MV-4-11 (cell line): Measurements from ENCODE around the gene TMEM258.

Experiments used
- DNase-seq: peaks from one replicate; lab custom pipeline; 2025; lab: John Stamatoyannopoulos, UW

Gene TMEM258

DNA sequence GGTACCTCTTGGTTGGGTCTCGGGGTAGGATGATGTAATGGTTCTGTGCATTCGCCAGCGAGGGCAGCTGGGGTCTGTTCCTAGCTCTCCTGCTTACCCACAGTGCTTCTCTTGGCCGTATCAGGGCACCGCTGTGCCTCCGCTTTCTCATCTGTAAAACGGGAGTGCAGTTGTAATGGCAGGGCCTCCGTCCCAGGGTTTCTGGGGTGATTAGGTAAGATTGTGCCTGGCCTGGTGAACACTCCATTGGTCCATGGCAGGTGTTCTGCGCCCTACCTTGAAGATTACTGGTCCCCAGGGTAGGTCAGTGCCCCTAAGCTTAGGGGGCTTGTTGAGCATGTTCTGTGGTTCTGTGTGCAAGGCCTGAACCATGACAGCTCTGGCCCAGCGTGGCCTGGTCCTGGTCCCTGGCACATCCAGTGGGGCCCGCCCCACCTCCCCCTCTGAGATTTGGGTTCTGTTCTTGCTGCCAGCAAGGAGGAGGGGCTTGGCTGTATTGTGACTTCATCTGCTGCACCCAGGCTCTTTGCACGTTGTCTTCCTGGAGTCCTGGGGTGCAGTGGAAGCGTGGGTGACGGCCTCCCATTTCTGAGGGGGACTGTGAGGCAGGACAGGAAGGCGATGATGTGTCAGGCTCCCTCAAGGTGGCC is 35.1 kb downstream of the TMEM258 start:
- no peak for DNase-seq

GRCh38 chr11:61756452-61757212 is 35.8 kb downstream of the TMEM258 start:
- DNase-seq = peak; percentile 47

DNA sequence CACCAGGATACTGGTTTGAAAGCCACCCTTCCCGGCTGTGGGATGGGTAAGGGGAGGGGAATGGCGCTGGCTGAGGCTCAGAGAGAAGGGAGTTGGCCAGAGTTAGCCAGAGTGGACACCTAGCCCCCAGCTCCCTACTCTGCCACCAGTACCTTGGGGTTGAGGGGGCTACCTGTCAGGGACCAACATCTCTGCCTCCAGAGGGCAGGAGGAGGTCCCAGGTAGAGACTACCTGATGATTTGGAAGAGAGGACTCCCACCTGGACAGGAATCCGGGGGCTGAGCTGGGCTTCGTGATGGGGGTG is 36.3 kb downstream of the TMEM258 start:
- DNase-seq = no peak

DNA sequence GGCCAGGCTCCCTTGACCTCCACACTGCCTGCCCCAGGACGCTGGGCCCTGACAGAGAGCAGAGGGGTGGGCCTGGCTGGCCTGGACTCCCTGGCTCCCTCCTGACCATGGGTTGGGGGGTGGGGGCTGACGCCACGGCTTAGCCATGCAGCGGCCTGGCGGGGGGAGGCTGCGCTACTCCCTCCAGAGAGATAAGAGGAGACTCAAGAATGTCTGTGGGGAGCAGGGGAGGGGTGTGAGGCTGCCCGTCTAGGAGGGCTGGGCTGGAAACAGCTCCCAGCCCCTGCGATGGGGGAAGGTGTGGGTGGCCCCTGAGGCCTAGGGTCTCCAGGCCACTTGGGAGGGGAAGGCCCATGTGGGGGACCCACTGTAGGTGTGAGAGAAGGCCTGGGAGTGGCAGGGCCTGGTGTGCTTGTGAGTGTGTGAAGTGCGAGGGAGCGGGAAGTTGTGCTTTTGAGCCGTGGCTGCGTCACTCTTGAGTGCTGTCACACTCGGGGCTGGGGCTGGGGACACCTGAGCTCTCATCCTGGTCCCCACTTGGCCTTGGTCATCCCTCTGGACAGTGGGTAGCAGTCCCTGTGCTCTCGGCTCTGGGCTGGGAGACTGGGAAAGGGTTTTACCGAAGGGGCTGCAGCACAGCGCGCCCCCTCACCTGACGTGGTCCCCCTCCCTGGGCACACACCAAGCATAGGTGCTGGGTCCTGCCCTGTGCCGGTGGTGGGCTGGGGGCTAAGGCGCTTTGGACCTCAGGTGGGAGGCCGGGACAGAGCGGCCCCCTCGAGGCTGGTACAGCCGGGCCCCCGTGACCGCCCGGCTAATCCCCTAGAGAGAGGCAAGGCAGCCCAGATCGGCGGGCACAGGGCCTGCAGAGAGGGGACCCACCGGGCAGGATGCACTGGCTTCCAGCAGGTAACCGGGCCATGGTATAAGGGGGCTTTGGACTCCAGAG is 37.6 kb downstream of the TMEM258 start:
- no peak for DNase-seq

- no peak for DNase-seq
Observed at GRCh38 chr11:61753672-61754071, 38.7 kb downstream of the TMEM258 start.

DNA sequence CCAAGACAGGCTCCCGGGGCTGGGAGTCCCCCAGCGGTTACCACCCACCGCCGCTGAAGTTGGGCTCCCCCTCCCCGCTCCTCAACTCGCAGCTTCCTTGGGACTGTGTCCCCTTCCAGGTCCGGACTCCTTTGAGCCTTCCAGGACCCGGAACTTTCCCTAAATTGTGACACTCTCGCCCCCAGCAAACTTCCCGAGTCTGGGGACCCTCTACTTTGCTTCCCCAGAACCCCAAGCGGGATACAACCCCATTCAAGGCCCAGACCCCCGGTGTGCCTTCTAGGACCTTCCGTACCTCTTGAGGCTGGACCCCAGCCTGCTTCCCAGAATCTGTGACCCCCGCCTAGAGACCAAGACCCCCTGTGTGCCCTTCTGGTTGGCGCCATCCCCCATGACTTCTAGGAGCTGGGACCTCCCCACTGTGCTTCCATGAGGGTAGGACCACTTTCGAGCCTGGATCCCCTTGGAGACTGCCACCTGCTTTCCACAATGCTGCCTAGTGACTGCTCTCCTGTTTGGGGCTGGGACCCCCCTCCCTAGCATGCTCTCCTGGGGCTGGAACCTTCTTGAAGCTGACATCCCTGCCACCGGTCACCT is 39.4 kb downstream of the TMEM258 start:
- no peak for DNase-seq

DNA sequence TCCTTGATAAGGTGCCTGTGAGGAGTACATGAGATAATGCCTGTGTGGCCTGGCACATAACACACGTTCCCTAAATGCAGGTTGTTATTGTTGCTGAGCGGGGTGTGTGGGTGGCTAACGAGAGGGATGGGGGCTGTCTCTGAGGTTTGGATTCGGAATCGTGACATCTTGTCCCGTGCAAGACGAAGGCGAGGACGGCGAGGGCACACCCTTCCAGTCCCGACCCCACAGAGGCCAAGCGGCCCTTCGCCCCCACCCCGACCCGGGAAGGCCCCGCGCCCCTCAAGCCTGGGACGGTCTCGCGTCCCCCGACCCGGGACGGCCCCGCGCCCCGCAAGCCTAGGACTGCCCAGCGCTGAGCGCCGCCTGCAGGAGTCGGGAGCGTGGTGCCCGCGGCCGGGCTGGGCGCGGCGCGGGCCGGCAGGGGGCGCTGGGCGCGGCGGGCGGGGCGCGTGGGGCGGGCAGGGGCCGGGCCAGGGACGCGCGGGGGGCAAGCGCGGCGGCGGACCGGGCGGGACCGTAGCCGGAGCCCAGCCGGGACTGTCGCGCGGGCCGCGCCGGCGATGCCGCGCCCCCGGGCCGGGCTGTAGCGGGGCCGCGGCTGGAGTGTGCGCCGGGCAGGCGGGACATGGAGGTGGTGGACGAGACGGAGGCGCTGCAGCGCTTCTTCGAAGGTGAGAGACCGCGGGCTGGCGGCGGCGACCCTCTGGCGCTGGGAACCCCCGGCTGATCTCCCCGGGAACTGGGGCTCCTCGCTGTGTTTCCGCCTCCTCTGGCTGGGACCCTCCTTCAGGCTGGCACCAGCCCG is 40.1 kb downstream of the TMEM258 start, which contains the start of gene MYRF:
Gene MYRF (plus strand): TSS at position 520 of the 808 bp plus-strand sequence. CDS start 109 bp downstream, at position 629.
- no peak for DNase-seq

DNA sequence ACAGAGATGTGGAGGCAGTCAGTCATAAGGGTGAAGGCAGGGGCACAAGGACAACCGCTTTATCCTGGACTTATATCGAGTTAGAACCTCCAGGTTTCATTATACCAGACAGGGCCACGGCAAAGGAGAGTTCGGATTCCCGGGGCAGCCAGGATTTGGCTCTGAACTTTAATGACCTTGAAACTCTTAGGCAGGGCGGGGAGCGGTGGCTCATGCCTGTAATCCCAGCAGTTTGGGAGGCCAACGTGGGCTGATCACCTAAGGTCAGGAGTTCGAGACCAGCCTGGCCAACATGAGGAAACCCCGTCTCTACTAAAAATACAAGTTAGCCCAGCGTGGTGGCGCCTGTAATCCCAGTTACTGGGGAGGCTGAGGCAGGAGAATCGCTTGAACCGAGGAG is 41.0 kb downstream of the TMEM258 start:
- no peak for DNase-seq

DNA sequence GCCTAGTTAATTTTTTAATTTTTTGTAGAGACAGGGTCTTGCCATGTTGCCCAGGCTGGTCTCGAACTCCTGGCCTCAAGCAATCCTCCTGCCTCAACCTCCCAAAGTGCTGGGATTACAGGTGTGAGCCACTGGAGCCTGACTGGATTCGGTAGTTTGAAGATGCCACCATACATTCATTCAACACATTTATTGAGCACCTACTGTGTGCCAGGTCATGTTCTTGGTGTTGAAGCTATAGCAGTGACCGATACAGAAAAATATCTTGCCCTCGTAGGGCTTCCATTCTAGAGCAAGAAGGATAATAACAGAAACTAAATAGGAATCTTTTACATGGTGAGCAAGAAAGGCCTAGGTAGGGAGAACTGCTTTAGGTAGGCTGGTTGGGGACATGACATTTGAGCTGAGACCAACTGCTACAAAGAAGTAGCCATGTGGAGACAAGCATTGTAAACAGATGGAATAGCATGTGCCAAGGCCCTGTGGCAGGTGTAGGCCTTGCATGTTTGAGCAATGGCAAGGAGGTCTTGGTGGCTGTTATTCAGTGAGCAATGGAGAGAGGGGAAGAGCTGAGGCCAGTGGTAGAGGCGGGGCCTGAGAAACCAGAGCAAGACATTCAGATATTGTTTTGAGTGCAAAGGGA is 41.6 kb downstream of the TMEM258 start:
- peak; percentile 4 for DNase-seq

GRCh38 chr11:61749591-61750217 is 42.7 kb downstream of the TMEM258 start:
- DNase-seq = no peak

- DNase-seq = no peak
Observed at GRCh38 chr11:61747967-61748285, 44.5 kb downstream of the TMEM258 start.

- DNase-seq = peak; percentile 38
Observed at GRCh38 chr11:61747192-61747966, 45.0 kb downstream of the TMEM258 start.

- no peak for DNase-seq
Observed at GRCh38 chr11:61746442-61747191, 45.8 kb downstream of the TMEM258 start.

GRCh38 chr11:61745781-61746441 is 46.5 kb downstream of the TMEM258 start:
- no peak for DNase-seq

DNA sequence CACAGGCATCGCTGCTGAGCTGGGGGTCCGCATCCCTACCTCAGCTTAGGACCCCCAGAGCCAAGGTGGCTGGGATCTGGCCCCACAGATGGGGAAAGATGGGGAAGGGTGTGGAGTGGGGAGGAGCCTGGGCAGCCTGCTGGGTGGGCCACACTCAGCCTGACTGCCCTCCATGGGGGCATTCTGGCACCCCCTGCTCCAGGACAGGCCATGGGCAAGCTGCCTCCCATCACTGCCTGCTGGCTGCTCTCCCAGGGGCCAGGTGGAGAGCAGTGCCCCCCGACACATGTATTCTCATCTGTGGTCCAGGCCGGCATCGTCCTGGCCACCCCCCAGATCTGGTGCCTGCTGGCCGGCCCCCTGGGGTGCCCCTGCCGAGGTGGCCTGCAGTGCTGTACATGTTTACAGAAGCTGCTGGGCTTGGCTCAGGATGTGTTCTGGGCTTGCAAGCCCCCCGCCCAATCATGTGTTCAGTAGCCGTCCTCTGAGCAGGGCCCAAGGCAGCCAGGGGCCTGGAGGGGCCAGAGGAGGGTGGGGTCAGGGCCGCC is 47.7 kb downstream of the TMEM258 start:
- no peak for DNase-seq

GRCh38 chr11:61744181-61744580 is 48.2 kb downstream of the TMEM258 start:
- no peak for DNase-seq

DNA sequence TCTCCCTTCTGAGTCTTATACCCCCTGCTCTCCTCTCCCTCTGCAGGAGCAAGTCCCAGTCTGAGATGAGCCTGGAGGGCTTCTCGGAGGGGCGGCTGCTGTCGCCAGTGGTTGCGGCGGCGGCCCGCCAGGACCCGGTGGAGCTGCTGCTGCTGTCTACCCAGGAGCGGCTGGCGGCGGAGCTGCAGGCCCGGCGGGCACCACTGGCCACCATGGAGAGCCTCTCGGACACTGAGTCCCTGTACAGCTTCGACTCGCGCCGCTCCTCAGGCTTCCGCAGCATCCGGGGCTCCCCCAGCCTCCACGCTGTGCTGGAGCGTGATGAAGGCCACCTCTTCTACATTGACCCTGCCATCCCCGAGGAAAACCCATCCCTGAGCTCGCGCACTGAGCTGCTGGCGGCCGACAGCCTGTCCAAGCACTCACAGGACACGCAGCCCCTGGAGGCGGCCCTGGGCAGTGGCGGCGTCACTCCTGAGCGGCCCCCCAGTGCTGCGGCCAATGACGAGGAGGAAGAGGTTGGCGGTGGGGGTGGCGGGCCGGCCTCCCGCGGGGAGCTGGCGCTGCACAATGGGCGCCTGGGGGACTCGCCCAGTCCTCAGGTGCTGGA is 48.8 kb downstream of the TMEM258 start:
- no peak for DNase-seq

GRCh38 chr11:61742391-61742790 is 50.0 kb downstream of the TMEM258 start:
- DNase-seq = peak; percentile 74
